Activated CD8-positive, alpha-beta memory T cell treated with anti-CD3 and anti-CD28 coated beads for 24 hours (primary cell): ENCODE results near the gene PBX2.
A peak's percentile ranks its signal among the peaks of the same experiment; 100 is the strongest.

ENCODE experiments used
- DNase-seq: peaks from one replicate; pipeline ENCODE4 v3.0.0-alpha.2; 2020

The PBX2 gene

GRCh38 chr6:32170294-32170693, 19.7 kb downstream of the PBX2 start:
- DNase-seq: no peak

GRCh38 chr6:32168807-32169591, 21.0 kb downstream of the PBX2 start:
- DNase-seq: no peak

DNA sequence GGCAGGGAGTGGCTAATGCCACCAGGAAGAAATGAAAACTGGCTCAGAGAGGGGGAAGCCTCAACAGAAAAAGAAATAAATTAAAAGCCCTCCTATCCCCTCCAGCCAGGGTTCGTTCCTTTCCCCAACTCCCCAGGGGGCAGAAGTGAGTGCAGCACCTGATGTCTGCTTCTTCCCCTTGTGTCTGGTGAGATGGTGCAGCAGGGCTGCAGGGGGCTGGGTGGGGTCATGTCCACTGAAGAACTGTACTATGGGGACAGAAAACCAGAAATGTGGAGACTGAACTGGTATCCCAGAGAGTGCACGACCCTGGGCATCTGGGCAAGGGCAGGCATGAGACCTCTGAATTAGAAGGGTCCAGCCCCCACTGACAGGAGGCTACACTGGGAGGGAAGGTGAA, 21.7 kb downstream of the PBX2 start:
- no peak for DNase-seq

DNA sequence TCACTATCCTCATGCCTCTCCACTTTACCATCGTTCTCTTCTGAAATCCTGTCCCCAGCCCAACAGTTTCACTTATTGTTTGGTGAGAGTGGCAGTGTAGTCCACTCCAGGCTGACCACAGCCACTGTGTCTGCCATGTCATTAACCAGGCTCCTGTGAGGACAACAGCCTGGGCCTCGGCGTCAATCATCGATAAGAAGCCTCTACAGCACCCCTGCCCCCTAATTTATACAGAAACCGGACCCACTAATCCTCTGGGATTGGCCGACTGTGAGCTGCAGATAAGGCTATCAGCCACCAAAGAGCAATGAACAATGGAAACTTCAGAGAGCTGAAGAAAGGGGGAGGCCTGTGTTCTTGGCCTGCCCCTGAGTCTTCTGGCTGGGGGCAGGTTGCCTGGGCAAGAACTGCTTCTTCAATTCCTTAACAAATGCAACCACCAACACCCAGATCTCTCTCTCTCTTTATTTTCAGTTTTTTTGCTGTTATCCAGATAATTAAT, 22.2 kb downstream of the PBX2 start:
- DNase-seq: no peak

GRCh38 chr6:32167154-32167760, 22.7 kb downstream of the PBX2 start:
- no peak for DNase-seq

GRCh38 chr6:32166411-32167061, 23.5 kb downstream of the PBX2 start:
- DNase-seq: no peak

- no peak for DNase-seq
These were observed 25.7 kb downstream of the PBX2 start, which contains the start of gene EGFL8 for GRCh38 chr6:32164295-32164694. Gene EGFL8, plus strand, starts transcription at chr6:32164595. Its CDS starts 1,571 bp downstream, at chr6:32166166.

DNA sequence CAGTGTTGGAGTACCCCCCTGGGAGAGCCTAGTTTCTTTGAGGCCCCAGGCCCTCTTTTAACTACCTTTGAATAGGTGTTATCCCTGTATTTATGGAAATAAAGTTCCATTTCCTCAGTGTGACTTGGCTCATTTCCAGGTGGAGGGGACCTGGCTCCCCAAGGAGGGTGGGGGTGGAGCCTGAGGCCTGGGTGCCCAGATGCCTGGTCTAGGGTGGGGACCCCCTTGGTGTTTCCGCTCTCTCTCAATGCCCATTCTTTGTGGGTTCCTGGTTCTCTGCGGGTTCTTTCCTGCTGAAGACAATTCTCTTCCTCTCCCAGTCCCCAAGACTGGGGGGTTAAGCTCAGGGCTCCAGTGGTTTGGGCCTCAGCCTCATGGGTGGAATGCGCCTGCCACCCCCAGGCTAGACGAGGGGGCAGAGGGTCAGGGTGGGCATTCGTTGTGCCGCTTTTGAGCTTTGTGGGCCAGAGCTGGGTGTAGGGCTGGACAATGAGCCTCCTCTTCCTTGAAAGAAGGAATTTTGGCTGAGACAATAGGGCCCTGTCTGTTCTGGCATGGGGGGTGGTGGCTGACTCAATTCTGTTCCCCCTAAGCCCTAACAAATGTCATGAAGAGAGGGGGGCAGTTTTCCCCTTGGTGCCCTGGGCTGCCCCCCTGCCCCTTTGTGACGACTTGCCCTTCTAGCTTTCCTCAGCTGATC, 26.3 kb downstream of the PBX2 start:
- no peak for DNase-seq

- DNase-seq: no peak
These were observed 31.9 kb downstream of the PBX2 start for GRCh38 chr6:32158052-32158451.

GRCh38 chr6:32156891-32157290, 33.1 kb downstream of the PBX2 start:
- DNase-seq: no peak

GRCh38 chr6:32154514-32155161, 35.4 kb downstream of the PBX2 start:
- DNase-seq: peak; percentile 83

DNA sequence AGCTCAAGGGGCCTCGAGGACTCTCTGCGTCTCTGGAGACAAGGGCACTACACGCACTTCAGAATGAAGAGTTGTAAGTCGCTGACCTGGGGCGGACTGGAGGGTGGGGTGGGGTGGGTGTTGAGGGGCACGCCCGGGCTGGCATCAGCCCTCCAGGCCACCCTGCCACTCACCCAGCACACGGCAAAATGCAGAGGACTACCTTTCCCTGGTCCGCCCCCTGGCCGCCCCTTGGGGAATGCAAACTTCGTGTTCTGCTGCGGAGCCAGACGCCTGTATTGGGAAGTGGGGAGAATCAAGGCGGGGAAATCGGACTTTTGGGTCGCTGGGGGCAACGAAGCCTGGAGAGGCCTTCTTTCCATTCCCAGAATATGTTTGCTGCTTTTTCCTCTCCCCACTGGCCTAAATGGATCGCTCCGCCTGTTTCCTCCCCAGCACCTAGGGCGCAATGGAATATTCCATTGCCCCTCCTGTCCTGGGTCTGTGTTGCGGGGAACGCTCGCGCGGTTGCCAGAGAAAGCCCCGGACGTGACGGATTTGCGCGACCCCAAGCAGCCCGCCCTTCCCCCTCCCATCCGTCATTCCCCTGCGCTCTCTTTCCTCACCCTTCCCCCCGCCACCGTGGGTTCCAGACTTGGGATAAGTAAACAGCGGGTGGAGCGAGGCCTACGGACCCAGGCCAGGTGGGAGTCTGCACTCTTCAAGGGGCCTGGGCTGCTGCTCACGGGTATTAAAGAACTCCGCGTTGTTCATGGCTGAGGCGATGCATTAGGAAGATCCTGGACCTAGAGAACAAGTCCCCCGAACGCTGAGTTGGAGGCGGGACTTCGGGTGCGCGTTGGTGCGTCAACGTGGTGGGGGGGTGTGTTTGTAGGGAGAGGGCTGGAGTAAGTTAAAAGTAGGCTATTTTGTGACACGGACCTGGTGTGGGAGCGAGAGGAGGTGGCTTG, 36.2 kb downstream of the PBX2 start, which contains the start of gene PPT2:
TSS of gene PPT2 (plus strand) at position 578 of the 950 bp plus-strand sequence. CDS start 454 bp downstream, outside the sequence.
- peak; percentile 93 for DNase-seq

DNA sequence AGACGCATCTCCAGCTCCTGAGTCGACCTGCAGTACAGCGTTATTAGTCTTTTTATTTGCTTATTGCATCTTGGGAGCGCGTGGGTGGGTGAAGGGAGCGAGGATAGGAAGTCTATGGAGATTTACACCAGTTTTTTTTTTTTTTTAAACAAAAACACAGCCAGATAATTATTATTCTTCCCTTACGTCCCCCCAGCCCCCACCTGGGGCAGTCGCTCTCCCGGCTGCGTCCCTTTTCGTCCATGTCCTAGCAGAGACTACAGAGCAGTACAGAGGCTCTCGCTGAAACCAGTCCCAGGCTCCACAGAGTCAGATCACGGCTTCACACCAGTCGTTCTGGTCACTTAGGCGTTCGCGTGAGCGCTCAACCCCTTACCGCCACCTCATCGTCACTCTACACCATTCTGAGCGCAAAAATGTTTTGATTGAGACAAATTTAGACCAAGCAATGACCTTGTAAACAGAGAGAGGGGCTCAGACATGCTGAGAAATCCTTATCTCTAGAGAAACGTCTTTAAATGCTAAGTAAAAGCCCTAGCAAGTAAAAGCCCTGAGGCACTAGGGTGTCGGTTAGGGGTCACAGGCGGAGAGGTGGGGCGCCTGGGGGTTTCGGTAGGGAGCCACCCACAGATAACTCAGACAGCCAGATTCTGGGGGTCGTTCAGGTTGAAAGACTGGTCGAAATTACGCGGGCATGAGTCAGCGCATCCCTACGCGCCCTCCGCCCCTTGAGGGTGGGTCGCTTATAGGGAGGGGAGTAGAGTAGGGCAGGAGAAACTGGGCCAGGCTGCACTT, 37.0 kb downstream of the PBX2 start:
- no peak for DNase-seq

GRCh38 chr6:32151863-32152768, 37.9 kb downstream of the PBX2 start, which contains the start of gene PRRT1:
Gene PRRT1, minus strand, starts transcription at chr6:32151939. Its CDS starts 112 bp downstream, at chr6:32151827.
- peak; percentile 61 for DNase-seq

DNA sequence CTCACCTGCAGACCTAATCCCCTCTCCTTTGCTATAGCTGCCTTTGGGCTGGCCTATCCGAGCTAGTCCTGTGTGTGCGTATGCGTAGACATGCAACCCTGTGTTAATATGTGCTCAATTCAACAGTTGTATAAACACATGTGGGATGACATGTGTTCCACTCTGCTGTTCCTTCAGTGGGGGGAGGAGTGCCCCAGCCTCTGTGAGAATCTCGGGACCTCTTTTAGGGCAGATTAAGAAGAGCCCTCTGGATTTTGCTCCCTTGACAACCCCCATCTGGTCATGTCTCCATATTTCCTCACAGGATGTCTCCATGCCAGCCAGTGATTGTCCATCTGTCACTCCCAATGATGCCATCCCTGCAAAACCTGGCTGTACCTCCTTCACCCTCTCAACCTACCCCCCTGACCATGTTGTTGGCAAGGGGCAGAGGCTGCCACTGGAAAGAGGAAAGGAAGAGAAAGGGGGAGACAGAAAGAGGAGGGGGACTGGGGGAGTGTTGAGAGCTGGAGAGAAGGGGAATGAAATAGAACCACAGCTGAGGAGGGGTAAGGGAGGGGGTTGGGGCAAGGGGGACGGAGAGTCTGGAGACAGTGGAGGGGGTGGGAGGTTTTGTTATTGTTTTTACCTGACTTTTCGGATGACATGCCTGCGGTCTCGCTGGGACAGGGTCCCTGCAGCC, 38.7 kb downstream of the PBX2 start:
- DNase-seq: no peak

GRCh38 chr6:32149932-32150870, 39.8 kb downstream of the PBX2 start:
- no peak for DNase-seq

GRCh38 chr6:32149092-32149755, 40.8 kb downstream of the PBX2 start:
- no peak for DNase-seq
